ENCODE measurements around the gene RAPGEF1. TPM values are rescaled to one million over a fixed set of nuclear protein-coding genes. Genes with fewer than 3 reads are reported as not detected.
A peak's percentile ranks its signal among the peaks of the same experiment; 100 is the strongest.

RAPGEF1 gene, protein sequence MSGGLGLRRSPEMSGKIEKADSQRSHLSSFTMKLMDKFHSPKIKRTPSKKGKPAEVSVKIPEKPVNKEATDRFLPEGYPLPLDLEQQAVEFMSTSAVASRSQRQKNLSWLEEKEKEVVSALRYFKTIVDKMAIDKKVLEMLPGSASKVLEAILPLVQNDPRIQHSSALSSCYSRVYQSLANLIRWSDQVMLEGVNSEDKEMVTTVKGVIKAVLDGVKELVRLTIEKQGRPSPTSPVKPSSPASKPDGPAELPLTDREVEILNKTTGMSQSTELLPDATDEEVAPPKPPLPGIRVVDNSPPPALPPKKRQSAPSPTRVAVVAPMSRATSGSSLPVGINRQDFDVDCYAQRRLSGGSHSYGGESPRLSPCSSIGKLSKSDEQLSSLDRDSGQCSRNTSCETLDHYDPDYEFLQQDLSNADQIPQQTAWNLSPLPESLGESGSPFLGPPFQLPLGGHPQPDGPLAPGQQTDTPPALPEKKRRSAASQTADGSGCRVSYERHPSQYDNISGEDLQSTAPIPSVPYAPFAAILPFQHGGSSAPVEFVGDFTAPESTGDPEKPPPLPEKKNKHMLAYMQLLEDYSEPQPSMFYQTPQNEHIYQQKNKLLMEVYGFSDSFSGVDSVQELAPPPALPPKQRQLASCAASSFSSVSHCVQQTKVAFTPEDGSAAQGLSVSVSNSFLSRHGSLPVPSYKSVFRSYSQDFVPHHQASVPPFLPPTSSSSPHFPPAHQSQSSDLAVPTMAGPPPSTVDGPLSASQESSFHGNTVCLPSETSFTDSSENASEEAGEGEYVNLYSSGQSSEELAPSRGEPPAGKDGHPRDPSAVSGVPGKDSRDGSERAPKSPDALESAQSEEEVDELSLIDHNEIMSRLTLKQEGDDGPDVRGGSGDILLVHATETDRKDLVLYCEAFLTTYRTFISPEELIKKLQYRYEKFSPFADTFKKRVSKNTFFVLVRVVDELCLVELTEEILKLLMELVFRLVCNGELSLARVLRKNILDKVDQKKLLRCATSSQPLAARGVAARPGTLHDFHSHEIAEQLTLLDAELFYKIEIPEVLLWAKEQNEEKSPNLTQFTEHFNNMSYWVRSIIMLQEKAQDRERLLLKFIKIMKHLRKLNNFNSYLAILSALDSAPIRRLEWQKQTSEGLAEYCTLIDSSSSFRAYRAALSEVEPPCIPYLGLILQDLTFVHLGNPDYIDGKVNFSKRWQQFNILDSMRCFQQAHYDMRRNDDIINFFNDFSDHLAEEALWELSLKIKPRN (N-terminal part only)
- total RNA-seq (2014; rRNA removed; shearing (Covaris generic); ENCODE audit: low replicate concordance) = 6.1 and 9.6 TPM in 2 replicates

DNA sequence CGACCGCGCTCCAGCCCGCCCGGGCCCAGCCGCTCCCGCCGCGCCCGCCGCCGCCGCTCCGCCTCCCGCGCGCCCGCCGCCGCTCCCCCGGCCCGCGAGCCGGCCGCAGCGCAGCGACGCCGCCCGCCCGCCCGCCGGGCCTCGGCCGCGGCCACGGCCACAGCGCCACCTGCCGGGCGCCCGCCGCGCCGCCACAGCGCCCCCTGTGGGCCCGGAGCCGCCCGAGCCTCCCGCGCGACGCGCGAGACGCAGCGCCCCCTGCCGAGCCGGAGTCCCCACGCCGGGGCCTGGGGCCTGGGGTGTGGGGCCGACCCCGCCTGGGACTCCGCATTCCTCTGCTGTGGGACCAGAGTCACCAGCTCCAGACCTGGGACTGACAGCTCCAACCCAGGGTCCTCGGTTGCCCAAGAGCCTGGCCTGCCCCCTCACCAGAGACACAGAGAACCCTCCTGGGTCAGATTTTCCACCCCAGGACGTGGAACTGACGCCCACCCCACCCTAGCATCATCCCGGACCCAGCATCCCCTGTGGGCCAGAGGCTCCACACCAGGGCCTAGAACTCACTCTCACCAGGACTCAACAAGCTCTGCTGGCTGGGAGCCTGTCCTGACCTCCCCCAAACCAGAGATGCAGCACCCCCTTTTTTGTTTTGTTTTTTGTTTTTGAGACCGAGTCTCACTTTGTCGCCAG is at the start of gene RAPGEF1:
RAPGEF1 (minus strand) TSS at position 118 of the 690 bp plus-strand sequence. CDS start 246 bp downstream, outside the sequence.
- Histone ChIP-seq H3K9ac (ENCODE audit: low read length) (peak within 1 kb of the TSS; percentile 65), H3K79me2 (ENCODE audit: low read length) (no peaks in the 10 kb centered on the region)
- peak; percentile 90 for DNase-seq

DNA sequence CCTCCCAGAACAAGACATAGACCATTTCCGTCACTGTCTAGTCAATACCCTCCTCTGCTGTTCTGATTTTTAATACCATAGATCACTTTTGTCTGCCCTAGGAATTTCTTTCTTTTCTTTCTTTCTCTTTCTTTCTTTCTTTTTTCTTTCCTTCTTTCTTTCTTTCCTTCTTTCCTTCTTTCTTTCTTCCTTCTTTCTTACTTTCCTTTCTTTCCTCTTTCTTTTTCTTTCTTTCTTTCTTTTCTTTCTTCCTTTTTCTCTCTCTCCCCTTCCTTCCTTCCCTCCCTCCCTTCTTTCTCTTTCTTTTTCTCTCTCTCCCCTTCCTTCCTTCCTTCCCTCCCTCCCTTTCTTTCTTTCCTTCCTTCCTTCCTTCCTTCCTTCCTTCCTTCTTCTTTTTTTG is 49.0 kb upstream of the RAPGEF1 start:
- no peak overlapping the region for H2AFZ ChIP-seq (ENCODE audit: low read length)
- DNase-seq = no peak
- no peak overlapping the region for H3K27ac ChIP-seq (ENCODE audit: low read length)
- H3K27me3 ChIP-seq (ENCODE audit: low read length) = no peaks in the 10 kb centered on the region
- no peaks in the 10 kb centered on the region for H3K9me2 ChIP-seq (replicated peaks; ENCODE audit: insufficient read depth, low read length)
- H3K4me2 ChIP-seq (ENCODE audit: low read depth, low read length, poor library complexity, severe bottlenecking) = no peak overlapping the region
- H3K9me3 ChIP-seq (ENCODE audit: low read length) = no peaks in the 10 kb centered on the region
- H3K36me3 ChIP-seq (ENCODE audit: insufficient read depth, low read length) = no peaks in the 10 kb centered on the region
- H3K79me2 ChIP-seq (ENCODE audit: low read length) = no peaks in the 10 kb centered on the region
- no peak overlapping the region for H3K9ac ChIP-seq (ENCODE audit: low read length)
- H3K4me3 ChIP-seq (ENCODE audit: low read length) = no peak overlapping the region
- no peaks in the 10 kb centered on the region for H4K20me1 ChIP-seq (ENCODE audit: insufficient read depth, low read depth, low read length)
- H3K4me1 ChIP-seq (ENCODE audit: low read length) = no peaks in the 10 kb centered on the region

More for the DNA sequence above, at the start of gene RAPGEF1:
- no peaks in the 10 kb centered on the region for H3K36me3 ChIP-seq (ENCODE audit: insufficient read depth, low read length)
- peaks cover 15% of the 10 kb centered on the region for H3K4me1 ChIP-seq (ENCODE audit: low read length)
- no peaks in the 10 kb centered on the region for H3K9me2 ChIP-seq (replicated peaks; ENCODE audit: insufficient read depth, low read length)
- no peak within 1 kb of the TSS for H3K27ac ChIP-seq (ENCODE audit: low read length)
- peak within 1 kb of the TSS; percentile 90 for H3K4me2 ChIP-seq (ENCODE audit: low read depth, low read length, poor library complexity, severe bottlenecking)
- H3K4me3 ChIP-seq (ENCODE audit: low read length) = peak within 1 kb of the TSS; percentile 68
- H4K20me1 ChIP-seq (ENCODE audit: insufficient read depth, low read depth, low read length) = peaks cover 31% of the 10 kb centered on the region
- H3K27me3 ChIP-seq (ENCODE audit: low read length) = no peaks in the 10 kb centered on the region
- no peak within 1 kb of the TSS for H2AFZ ChIP-seq (ENCODE audit: low read length)
- H3K9me3 ChIP-seq (ENCODE audit: low read length) = no peaks in the 10 kb centered on the region

DNA sequence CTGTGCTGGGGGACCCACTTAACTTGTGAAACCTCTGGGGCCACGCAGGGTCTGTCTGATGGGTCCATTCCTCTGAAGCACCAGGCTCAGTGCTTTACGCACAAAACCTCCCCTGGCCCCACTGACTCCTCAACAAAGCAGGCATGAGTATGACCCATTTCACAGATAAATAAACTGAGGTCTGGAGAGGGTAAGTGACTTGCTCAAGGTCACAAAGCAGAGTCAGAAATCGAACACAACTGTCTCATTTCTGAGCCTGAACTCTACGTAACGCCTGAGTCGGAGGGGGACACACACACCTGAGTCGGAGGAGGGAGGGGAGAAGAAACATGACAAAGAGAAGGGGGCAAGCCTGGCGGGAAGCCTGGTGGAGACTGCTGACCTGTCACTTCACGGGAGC is 48.0 kb upstream of the RAPGEF1 start:
- Histone ChIP-seq H3K36me3 (ENCODE audit: insufficient read depth, low read length) (no peaks in the 10 kb centered on the region), H3K27ac (ENCODE audit: low read length) (no peak overlapping the region), H4K20me1 (ENCODE audit: insufficient read depth, low read depth, low read length) (no peaks in the 10 kb centered on the region), H3K9me3 (ENCODE audit: low read length) (no peaks in the 10 kb centered on the region), H2AFZ (ENCODE audit: low read length) (no peak overlapping the region), H3K9ac (ENCODE audit: low read length) (no peak overlapping the region), H3K4me3 (ENCODE audit: low read length) (no peak overlapping the region), H3K9me2 (replicated peaks; ENCODE audit: insufficient read depth, low read length) (no peaks in the 10 kb centered on the region), H3K4me1 (ENCODE audit: low read length) (no peaks in the 10 kb centered on the region), H3K4me2 (ENCODE audit: low read depth, low read length, poor library complexity, severe bottlenecking) (no peak overlapping the region), H3K79me2 (ENCODE audit: low read length) (no peaks in the 10 kb centered on the region), H3K27me3 (ENCODE audit: low read length) (no peaks in the 10 kb centered on the region)
- DNase-seq = no peak

DNA sequence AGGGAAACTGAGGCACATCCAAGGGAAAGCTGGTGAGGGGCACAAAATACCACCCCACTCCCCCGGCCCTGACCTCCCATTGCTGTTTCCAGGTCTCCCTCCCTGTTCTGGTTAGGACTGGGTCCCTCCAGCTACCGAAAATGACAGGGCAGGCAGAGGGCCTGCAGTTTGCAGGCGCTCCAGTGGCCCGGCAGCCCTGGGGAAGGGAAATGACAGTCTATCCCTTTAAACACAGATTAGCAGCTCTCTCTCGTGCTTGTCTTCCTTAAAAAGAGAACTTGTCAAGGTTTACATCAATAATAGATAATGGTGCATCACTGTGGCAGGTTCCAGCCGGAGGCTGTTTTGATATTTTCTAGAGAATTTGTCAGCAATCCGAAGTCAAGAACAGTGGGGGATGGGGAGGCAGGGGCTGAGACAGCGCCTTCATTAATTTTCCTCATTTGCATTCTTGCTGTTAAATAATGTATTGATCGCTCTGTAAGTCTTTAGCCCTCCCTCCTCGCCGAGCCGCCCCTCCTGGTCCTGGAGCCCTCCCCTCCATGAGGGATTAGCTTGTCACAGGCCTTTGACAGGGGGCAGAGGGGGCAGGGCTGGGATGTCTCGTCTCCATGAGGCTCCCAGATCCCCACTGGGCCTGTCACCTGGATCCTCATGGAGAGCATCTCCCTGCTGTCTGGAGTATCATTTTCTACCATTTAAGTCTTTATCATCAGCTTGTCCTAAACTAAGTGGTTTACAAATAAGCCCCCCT is 45.0 kb upstream of the RAPGEF1 start:
- no peak overlapping the region for H2AFZ ChIP-seq (ENCODE audit: low read length)
- no peaks in the 10 kb centered on the region for H3K9me2 ChIP-seq (replicated peaks; ENCODE audit: insufficient read depth, low read length)
- H3K27me3 ChIP-seq (ENCODE audit: low read length) = no peaks in the 10 kb centered on the region
- no peaks in the 10 kb centered on the region for H3K36me3 ChIP-seq (ENCODE audit: insufficient read depth, low read length)
- H3K27ac ChIP-seq (ENCODE audit: low read length) = no peak overlapping the region
- no peaks in the 10 kb centered on the region for H4K20me1 ChIP-seq (ENCODE audit: insufficient read depth, low read depth, low read length)
- H3K79me2 ChIP-seq (ENCODE audit: low read length) = no peaks in the 10 kb centered on the region
- no peak overlapping the region for H3K4me3 ChIP-seq (ENCODE audit: low read length)
- H3K4me1 ChIP-seq (ENCODE audit: low read length) = no peaks in the 10 kb centered on the region
- H3K4me2 ChIP-seq (ENCODE audit: low read depth, low read length, poor library complexity, severe bottlenecking) = no peak overlapping the region
- H3K9me3 ChIP-seq (ENCODE audit: low read length) = no peaks in the 10 kb centered on the region
- no peak for DNase-seq
- no peak overlapping the region for H3K9ac ChIP-seq (ENCODE audit: low read length)

DNA sequence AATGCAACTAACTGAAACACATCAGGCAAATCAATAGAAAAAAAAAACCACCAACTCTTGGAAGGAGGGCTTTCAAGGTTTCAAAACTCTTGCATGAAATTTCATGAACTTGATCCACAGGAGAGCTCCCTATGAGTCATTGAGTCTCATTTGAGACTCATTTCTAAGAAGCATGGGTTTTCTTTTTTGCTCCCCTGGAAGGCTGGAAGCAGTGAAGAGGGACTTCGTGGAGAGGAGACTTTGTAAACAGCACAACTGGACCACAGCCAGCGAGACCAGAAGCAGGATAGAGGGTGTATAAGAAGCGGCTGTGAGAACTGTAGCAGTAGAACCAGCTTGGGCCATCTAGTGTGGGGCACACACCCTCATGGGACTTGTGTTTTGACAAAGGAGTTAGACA is 41.2 kb upstream of the RAPGEF1 start:
- H4K20me1 ChIP-seq (ENCODE audit: insufficient read depth, low read depth, low read length) = no peaks in the 10 kb centered on the region
- H3K27me3 ChIP-seq (ENCODE audit: low read length) = no peaks in the 10 kb centered on the region
- H3K4me3 ChIP-seq (ENCODE audit: low read length) = no peak overlapping the region
- no peak overlapping the region for H2AFZ ChIP-seq (ENCODE audit: low read length)
- no peaks in the 10 kb centered on the region for H3K9me3 ChIP-seq (ENCODE audit: low read length)
- no peaks in the 10 kb centered on the region for H3K4me1 ChIP-seq (ENCODE audit: low read length)
- no peaks in the 10 kb centered on the region for H3K36me3 ChIP-seq (ENCODE audit: insufficient read depth, low read length)
- no peaks in the 10 kb centered on the region for H3K9me2 ChIP-seq (replicated peaks; ENCODE audit: insufficient read depth, low read length)
- H3K27ac ChIP-seq (ENCODE audit: low read length) = no peak overlapping the region
- H3K79me2 ChIP-seq (ENCODE audit: low read length) = no peaks in the 10 kb centered on the region
- no peak overlapping the region for H3K4me2 ChIP-seq (ENCODE audit: low read depth, low read length, poor library complexity, severe bottlenecking)
- DNase-seq = no peak
- H3K9ac ChIP-seq (ENCODE audit: low read length) = no peak overlapping the region

DNA sequence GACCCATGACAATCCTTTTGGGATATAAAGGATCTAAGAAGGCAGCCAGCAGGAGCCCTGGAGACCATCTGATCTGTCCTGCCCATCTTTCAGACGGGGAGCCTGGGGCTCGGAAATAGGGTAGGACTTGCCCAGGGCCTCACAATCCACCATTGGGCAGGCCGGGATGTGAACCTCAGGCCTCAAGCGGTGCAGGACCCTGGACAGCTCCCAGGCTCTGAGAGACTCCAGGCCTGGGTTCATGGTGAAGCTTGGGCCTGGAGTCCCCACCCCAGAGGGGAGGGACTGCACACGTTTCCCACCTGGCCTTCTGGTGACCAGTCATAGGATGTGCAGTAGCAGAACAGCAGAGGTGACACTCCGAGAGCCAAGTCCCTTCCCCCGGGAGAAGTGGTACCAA is 36.6 kb upstream of the RAPGEF1 start:
- Histone ChIP-seq H3K36me3 (ENCODE audit: insufficient read depth, low read length) (no peaks in the 10 kb centered on the region), H3K4me1 (ENCODE audit: low read length) (no peaks in the 10 kb centered on the region), H3K27ac (ENCODE audit: low read length) (no peak overlapping the region), H2AFZ (ENCODE audit: low read length) (no peak overlapping the region), H3K27me3 (ENCODE audit: low read length) (no peaks in the 10 kb centered on the region), H3K79me2 (ENCODE audit: low read length) (no peaks in the 10 kb centered on the region), H3K4me2 (ENCODE audit: low read depth, low read length, poor library complexity, severe bottlenecking) (no peak overlapping the region), H3K9me3 (ENCODE audit: low read length) (no peaks in the 10 kb centered on the region), H3K9ac (ENCODE audit: low read length) (no peak overlapping the region), H4K20me1 (ENCODE audit: insufficient read depth, low read depth, low read length) (no peaks in the 10 kb centered on the region), H3K4me3 (ENCODE audit: low read length) (no peak overlapping the region), H3K9me2 (replicated peaks; ENCODE audit: insufficient read depth, low read length) (no peaks in the 10 kb centered on the region)
- DNase-seq = peak; percentile 76

DNA sequence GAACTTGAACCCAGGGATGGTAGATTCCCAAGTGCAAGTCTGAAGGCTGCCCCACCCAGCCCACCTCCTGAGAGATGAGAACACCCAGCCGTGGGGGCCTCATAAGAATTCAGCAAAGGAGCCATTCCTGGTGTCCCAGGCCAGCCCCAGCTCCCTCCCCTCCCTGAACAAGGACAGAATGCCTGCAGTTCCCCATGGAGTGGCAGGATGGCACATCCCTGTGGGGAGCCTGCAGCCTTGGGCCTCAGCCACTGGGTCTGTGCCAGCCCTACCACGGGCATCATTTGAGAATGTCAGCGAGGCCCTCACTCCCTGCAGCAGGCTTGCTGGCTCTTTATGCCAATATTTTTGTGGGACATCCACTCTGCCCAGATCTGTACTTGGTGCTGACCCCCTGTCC is 36.2 kb upstream of the RAPGEF1 start:
- Histone ChIP-seq H3K4me2 (ENCODE audit: low read depth, low read length, poor library complexity, severe bottlenecking) (no peak overlapping the region), H3K36me3 (ENCODE audit: insufficient read depth, low read length) (no peaks in the 10 kb centered on the region), H3K9me3 (ENCODE audit: low read length) (no peaks in the 10 kb centered on the region), H2AFZ (ENCODE audit: low read length) (no peak overlapping the region), H3K4me3 (ENCODE audit: low read length) (no peak overlapping the region), H3K27ac (ENCODE audit: low read length) (no peak overlapping the region), H3K9me2 (replicated peaks; ENCODE audit: insufficient read depth, low read length) (no peaks in the 10 kb centered on the region), H3K4me1 (ENCODE audit: low read length) (no peaks in the 10 kb centered on the region), H3K27me3 (ENCODE audit: low read length) (no peaks in the 10 kb centered on the region), H3K79me2 (ENCODE audit: low read length) (no peaks in the 10 kb centered on the region), H3K9ac (ENCODE audit: low read length) (no peak overlapping the region), H4K20me1 (ENCODE audit: insufficient read depth, low read depth, low read length) (no peaks in the 10 kb centered on the region)
- DNase-seq = no peak
